ENCODE results near the gene CA12.

- TF ChIP-seq CTCF (IDR thresholded peaks at IDR 0.05; ENCODE audit: insufficient read depth, low read length) (no peak), SPI1 (IDR thresholded peaks at IDR 0.05; ENCODE audit: borderline replicate concordance, low read depth) (no peak), REST (IDR thresholded peaks at IDR 0.05; ENCODE audit: insufficient replicate concordance, low read depth) (no peak)
Measured at GRCh38 chr15:63322541-63322940, 59.1 kb downstream of the CA12 start.
